Mesendoderm (in vitro differentiated cells): ENCODE measurements around the gene COQ10A.

Experiments
- DNase-seq: peaks from one replicate; pipeline ENCODE4 v3.0.0; 2013
- H2AK5ac ChIP-seq: 2 replicates; pipeline ENCODE4 v1.6.1; 2013; ENCODE audit warnings: low read length, inconsistent platforms
- H2BK120ac ChIP-seq: 2 replicates; pipeline ENCODE4 v1.6.1; 2013; ENCODE audit warnings: low read depth, mild to moderate bottlenecking, low read length, moderate library complexity, mixed read lengths
- H2BK15ac ChIP-seq: replicated peaks from 2 replicates; pipeline ENCODE4 v1.6.1; 2013; ENCODE audit warnings: low read depth, mild to moderate bottlenecking, moderate library complexity
- H2BK5ac ChIP-seq: 2 replicates; pipeline ENCODE4 v1.6.1; 2013; ENCODE audit warnings: low read length, inconsistent platforms
- H3K18ac ChIP-seq: 2 replicates; pipeline ENCODE4 v1.6.1; 2013; ENCODE audit warnings: mild to moderate bottlenecking, low read length, mixed read lengths
- H3K23ac ChIP-seq: one replicate; pipeline ENCODE4 v1.6.1; 2013; ENCODE audit warnings: low read length
- H3K27ac ChIP-seq: 2 replicates; pipeline ENCODE4 v1.5.1; 2013; ENCODE audit warnings: low read depth, mild to moderate bottlenecking, inconsistent platforms, low read length, moderate library complexity
- H3K27me3 ChIP-seq: 2 replicates; pipeline ENCODE4 v1.6.1; 2013; ENCODE audit warnings: low read length, control low read depth, mild to moderate bottlenecking, inconsistent platforms; ENCODE audit not compliant: insufficient read depth, poor library complexity
- H3K36me3 ChIP-seq: 2 replicates; pipeline ENCODE4 v1.6.1; 2013; ENCODE audit warnings: low read length, inconsistent platforms; ENCODE audit not compliant: control insufficient read depth, insufficient read depth
- H3K4ac ChIP-seq: one replicate; pipeline ENCODE4 v1.6.1; 2013; ENCODE audit warnings: low read depth, mild to moderate bottlenecking, low read length, moderate library complexity
- H3K4me1 ChIP-seq: 2 replicates; pipeline ENCODE4 v1.6.1; 2013; ENCODE audit warnings: low read depth, low read length, inconsistent platforms; ENCODE audit not compliant: control insufficient read depth
- H3K4me2 ChIP-seq: 2 replicates; pipeline ENCODE4 v1.6.1; 2013; ENCODE audit warnings: low read length
- H3K4me3 ChIP-seq: 2 replicates; pipeline ENCODE4 v1.5.1; 2013; ENCODE audit warnings: mild to moderate bottlenecking, low read length
- H3K56ac ChIP-seq: one replicate; pipeline ENCODE4 v1.6.1; 2013; ENCODE audit warnings: low read length
- H3K79me1 ChIP-seq: 2 replicates; pipeline ENCODE4 v1.6.1; 2013; ENCODE audit warnings: low read length, inconsistent platforms
- H3K79me2 ChIP-seq: 2 replicates; pipeline ENCODE4 v1.6.1; 2013; ENCODE audit warnings: mild to moderate bottlenecking, low read length; ENCODE audit not compliant: control insufficient read depth, insufficient read depth
- H3K9ac ChIP-seq: 2 replicates; pipeline ENCODE4 v1.6.1; 2013; ENCODE audit warnings: low read length, inconsistent platforms
- H4K5ac ChIP-seq: one replicate; pipeline ENCODE4 v1.6.1; 2013; ENCODE audit warnings: low read length
- H4K8ac ChIP-seq: one replicate; pipeline ENCODE4 v1.6.1; 2013; ENCODE audit warnings: low read depth, mild to moderate bottlenecking, control low read depth, low read length, moderate library complexity
- WGBS: extraction: QIAGEN DNeasy Blood & Tissue Kit; methylation state at CpG from one replicate; pipeline ENCODE4 v1.1.7; 2013; ENCODE audit warnings: low lambda C conversion rate, missing lambda C conversion rate; ENCODE audit not compliant: insufficient coverage; ENCODE audit errors: extremely low coverage; 5-methylcytosine and 5-hydroxymethylcytosine counted together

COQ10A gene

GRCh38 chr12:56222531-56222895 is 44.2 kb upstream of the COQ10A start:
- Histone ChIP-seq H3K9ac (peak overlapping the region; percentile 69), H3K27me3 (no peaks in the 10 kb centered on the region), H3K23ac (no peak overlapping the region), H4K8ac (peak overlapping the region; percentile 43), H2BK5ac (no peak overlapping the region), H3K56ac (peak overlapping the region; percentile 84), H3K36me3 (no peaks in the 10 kb centered on the region), H4K5ac (no peak overlapping the region), H2BK120ac (no peak overlapping the region), H3K79me1 (peaks cover 1% of the 10 kb centered on the region), H3K4me1 (no peaks in the 10 kb centered on the region), H3K4me3 (peak overlapping the region; percentile 6), H2BK15ac (no peak overlapping the region), H3K4me2 (peak overlapping the region; percentile 50), H3K18ac (no peak overlapping the region), H3K27ac (peak overlapping the region; percentile 55), H3K79me2 (peaks cover 10% of the 10 kb centered on the region), H2AK5ac (no peak overlapping the region), H3K4ac (peak overlapping the region; percentile 11)
- DNase-seq, result no peak
- WGBS, result no CpG with 5 or more reads among the region's 4 CpGs

GRCh38 chr12:56223571-56224101 is 43.1 kb upstream of the COQ10A start:
- no peak overlapping the region for H3K4me3 ChIP-seq

GRCh38 chr12:56224102-56224701 is 42.5 kb upstream of the COQ10A start, which contains the start of gene NABP2:
TSS of gene NABP2 (plus strand) at chr12:56224342. CDS start at chr12:56224857, 515 bp downstream.
- peak within 1 kb of the TSS; percentile 58 for H3K4ac ChIP-seq
- H3K36me3 ChIP-seq, result no peaks in the 10 kb centered on the region
- H3K9ac ChIP-seq, result peak within 1 kb of the TSS; percentile 72
- H3K79me2 ChIP-seq, result peaks cover 10% of the 10 kb centered on the region
- no peak within 1 kb of the TSS for H2BK5ac ChIP-seq
- H3K4me1 ChIP-seq, result no peaks in the 10 kb centered on the region
- peak within 1 kb of the TSS; percentile 20 for H3K4me2 ChIP-seq
- H3K4me3 ChIP-seq, result peak within 1 kb of the TSS; percentile 44
- DNase-seq, result peak; percentile 99
- peak within 1 kb of the TSS; percentile 15 for H4K8ac ChIP-seq
- H2AK5ac ChIP-seq, result no peak within 1 kb of the TSS
- H3K27ac ChIP-seq, result peak within 1 kb of the TSS; percentile 25
- peak within 1 kb of the TSS; percentile 42 for H2BK15ac ChIP-seq
- WGBS, result no CpG with 5 or more reads among the region's 41 CpGs
- H3K79me1 ChIP-seq, result no peaks in the 10 kb centered on the region
- H3K23ac ChIP-seq, result no peak within 1 kb of the TSS
- H3K27me3 ChIP-seq, result no peaks in the 10 kb centered on the region
- no peak within 1 kb of the TSS for H2BK120ac ChIP-seq
- peak within 1 kb of the TSS; percentile 74 for H4K5ac ChIP-seq
- peak within 1 kb of the TSS; percentile 63 for H3K18ac ChIP-seq
- H3K56ac ChIP-seq, result peak within 1 kb of the TSS; percentile 90

More at GRCh38 chr12:56223571-56224101, 43.1 kb upstream of the COQ10A start:
- peak overlapping the region; percentile 15 for H4K8ac ChIP-seq
- H2BK120ac ChIP-seq, result no peak overlapping the region
- H3K4ac ChIP-seq, result no peak overlapping the region
- H3K23ac ChIP-seq, result no peak overlapping the region
- no peak overlapping the region for H2BK15ac ChIP-seq
- H3K4me2 ChIP-seq, result peak overlapping the region; percentile 4
- DNase-seq, result no peak
- peak overlapping the region; percentile 74 for H4K5ac ChIP-seq
- peaks cover 10% of the 10 kb centered on the region for H3K79me2 ChIP-seq
- no peaks in the 10 kb centered on the region for H3K79me1 ChIP-seq
- WGBS, result no CpG with 5 or more reads among the region's 15 CpGs
- H3K27me3 ChIP-seq, result no peaks in the 10 kb centered on the region
- peak overlapping the region; percentile 25 for H3K27ac ChIP-seq
- H3K9ac ChIP-seq, result peak overlapping the region; percentile 69
- H2BK5ac ChIP-seq, result no peak overlapping the region
- no peaks in the 10 kb centered on the region for H3K36me3 ChIP-seq
- H3K18ac ChIP-seq, result peak overlapping the region; percentile 63
- no peaks in the 10 kb centered on the region for H3K4me1 ChIP-seq
- H3K56ac ChIP-seq, result peak overlapping the region; percentile 90
- no peak overlapping the region for H2AK5ac ChIP-seq

- H3K9ac ChIP-seq, result no peak overlapping the region
- H3K27ac ChIP-seq, result no peak overlapping the region
- peak overlapping the region; percentile 86 for H3K56ac ChIP-seq
- H3K4me1 ChIP-seq, result no peaks in the 10 kb centered on the region
- H3K36me3 ChIP-seq, result no peaks in the 10 kb centered on the region
- no peak overlapping the region for H2BK15ac ChIP-seq
- H3K27me3 ChIP-seq, result no peaks in the 10 kb centered on the region
- H2BK120ac ChIP-seq, result no peak overlapping the region
- H2BK5ac ChIP-seq, result no peak overlapping the region
- no peak overlapping the region for H3K4me2 ChIP-seq
- no peak overlapping the region for H4K8ac ChIP-seq
- no peak for DNase-seq
- H3K18ac ChIP-seq, result no peak overlapping the region
- no peaks in the 10 kb centered on the region for H3K79me1 ChIP-seq
- peaks cover 9% of the 10 kb centered on the region for H3K79me2 ChIP-seq
- H2AK5ac ChIP-seq, result no peak overlapping the region
- H3K23ac ChIP-seq, result no peak overlapping the region
- no peak overlapping the region for H4K5ac ChIP-seq
- WGBS, result no CpG with 5 or more reads among the region's 11 CpGs
- H3K4me3 ChIP-seq, result no peak overlapping the region
- no peak overlapping the region for H3K4ac ChIP-seq
These were observed 41.8 kb upstream of the COQ10A start for GRCh38 chr12:56224954-56225353.

- H3K4me2 ChIP-seq, result no peak overlapping the region
- no peaks in the 10 kb centered on the region for H3K4me1 ChIP-seq
- peak; percentile 37 for DNase-seq
- H3K27ac ChIP-seq, result no peak overlapping the region
- H4K5ac ChIP-seq, result no peak overlapping the region
- no peak overlapping the region for H3K23ac ChIP-seq
- H2BK5ac ChIP-seq, result no peak overlapping the region
- no peak overlapping the region for H3K9ac ChIP-seq
- WGBS, result no CpG with 5 or more reads among the region's 7 CpGs
- no peak overlapping the region for H2BK120ac ChIP-seq
- no peak overlapping the region for H3K56ac ChIP-seq
- H3K18ac ChIP-seq, result no peak overlapping the region
- H3K4me3 ChIP-seq, result no peak overlapping the region
- no peak overlapping the region for H3K4ac ChIP-seq
- no peak overlapping the region for H2AK5ac ChIP-seq
- H3K79me1 ChIP-seq, result no peaks in the 10 kb centered on the region
- H3K79me2 ChIP-seq, result no peaks in the 10 kb centered on the region
- no peak overlapping the region for H4K8ac ChIP-seq
- H3K36me3 ChIP-seq, result no peaks in the 10 kb centered on the region
- no peak overlapping the region for H2BK15ac ChIP-seq
- no peaks in the 10 kb centered on the region for H3K27me3 ChIP-seq
These were observed 37.7 kb upstream of the COQ10A start for GRCh38 chr12:56229082-56229481.
